HG03571 (cell line): Measurements from ENCODE around the gene TM7SF3.
A peak's percentile ranks its signal among the peaks of the same experiment; 100 is the strongest.

Experiments
- ATAC-seq: cut with Tn5 transposase; IDR thresholded peaks from one replicate; pipeline ENCODE4 v1.9.1; 2021; ENCODE audit not compliant: unreplicated experiment

The TM7SF3 gene

DNA sequence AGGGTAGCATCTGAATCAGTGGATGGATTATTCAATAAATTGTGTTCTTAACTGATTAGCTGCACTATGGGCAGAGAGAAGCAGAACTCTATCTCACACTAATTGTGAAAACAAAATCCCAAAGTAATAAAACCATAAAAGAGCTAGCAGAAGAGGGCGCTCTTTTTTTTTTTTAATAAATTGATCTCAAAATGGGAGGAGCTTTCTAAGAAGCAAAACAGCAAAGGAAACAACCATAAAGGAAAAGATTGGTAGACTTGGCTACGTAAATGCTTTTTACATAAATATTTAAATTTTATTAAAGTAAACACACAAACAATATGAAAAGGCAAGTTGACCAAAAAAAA is 1.5 kb upstream of the TM7SF3 start:
- ATAC-seq: no peak

GRCh38 chr12:27014859-27015729 is 910 bp upstream of the TM7SF3 start:
- ATAC-seq: no peak

- peak; percentile 15 for ATAC-seq
Observed at GRCh38 chr12:27013611-27014084, 536 bp downstream of the TM7SF3 start.

- ATAC-seq: no peak
Observed at GRCh38 chr12:27012982-27013255, 1.3 kb downstream of the TM7SF3 start.

DNA sequence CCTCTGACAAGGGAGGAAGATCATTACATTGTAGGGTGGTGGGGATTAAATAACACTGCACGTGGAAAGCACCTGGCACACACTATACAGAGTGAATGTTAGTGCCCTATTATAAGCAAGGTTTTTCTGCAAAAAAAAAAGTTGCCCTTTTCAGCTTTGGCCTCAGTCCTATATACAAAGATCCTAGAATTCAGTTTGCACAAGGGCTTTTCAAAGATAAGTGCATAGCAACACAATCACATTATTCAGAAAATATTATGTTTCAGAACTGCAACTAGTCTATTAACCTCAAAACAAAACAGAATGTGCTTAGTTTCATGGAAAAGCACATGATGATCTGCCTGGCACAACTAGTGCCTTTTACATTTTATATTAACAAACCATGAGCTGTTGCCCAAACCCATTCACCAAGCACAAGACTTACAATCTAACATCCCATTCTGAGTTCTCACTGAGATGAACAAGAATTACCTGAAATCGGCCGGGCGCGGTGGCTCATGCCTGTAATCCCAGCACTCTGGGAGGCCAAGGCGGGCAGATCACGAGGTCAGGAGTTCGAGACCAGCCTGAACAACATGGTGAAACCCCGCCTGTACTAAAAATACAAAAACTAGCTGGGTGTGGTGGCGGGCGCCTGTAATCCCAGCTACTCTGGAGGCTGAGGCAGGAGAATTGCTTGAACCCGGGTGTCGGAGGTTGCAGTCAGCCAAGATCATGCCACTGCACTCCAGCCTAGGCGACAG is 1.8 kb downstream of the TM7SF3 start:
- no peak for ATAC-seq

DNA sequence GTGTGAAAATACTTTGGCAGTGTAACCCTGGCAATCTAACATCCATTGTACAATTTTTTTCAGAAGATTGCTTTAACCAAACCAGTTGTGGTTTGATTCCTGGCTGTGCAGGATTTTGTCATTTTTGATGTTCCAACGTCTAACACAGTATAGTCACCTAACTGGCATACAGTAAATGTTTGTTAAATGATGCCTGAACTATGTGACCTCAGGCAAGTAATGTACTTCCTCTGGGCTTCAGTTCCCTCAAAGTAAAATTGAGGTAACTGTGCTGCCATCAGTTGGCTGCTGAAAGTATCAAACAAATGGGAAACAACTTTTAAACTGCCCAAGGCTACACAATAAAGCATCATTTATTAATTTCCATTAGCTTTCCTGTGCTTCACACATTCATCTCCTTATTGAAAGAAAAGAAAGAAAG is 4.3 kb downstream of the TM7SF3 start:
- ATAC-seq: no peak

GRCh38 chr12:27008081-27008480 is 6.1 kb downstream of the TM7SF3 start:
- no peak for ATAC-seq

- no peak for ATAC-seq
Observed at GRCh38 chr12:27006797-27007467, 7.3 kb downstream of the TM7SF3 start.

GRCh38 chr12:27005495-27005894 is 8.7 kb downstream of the TM7SF3 start:
- ATAC-seq: no peak

DNA sequence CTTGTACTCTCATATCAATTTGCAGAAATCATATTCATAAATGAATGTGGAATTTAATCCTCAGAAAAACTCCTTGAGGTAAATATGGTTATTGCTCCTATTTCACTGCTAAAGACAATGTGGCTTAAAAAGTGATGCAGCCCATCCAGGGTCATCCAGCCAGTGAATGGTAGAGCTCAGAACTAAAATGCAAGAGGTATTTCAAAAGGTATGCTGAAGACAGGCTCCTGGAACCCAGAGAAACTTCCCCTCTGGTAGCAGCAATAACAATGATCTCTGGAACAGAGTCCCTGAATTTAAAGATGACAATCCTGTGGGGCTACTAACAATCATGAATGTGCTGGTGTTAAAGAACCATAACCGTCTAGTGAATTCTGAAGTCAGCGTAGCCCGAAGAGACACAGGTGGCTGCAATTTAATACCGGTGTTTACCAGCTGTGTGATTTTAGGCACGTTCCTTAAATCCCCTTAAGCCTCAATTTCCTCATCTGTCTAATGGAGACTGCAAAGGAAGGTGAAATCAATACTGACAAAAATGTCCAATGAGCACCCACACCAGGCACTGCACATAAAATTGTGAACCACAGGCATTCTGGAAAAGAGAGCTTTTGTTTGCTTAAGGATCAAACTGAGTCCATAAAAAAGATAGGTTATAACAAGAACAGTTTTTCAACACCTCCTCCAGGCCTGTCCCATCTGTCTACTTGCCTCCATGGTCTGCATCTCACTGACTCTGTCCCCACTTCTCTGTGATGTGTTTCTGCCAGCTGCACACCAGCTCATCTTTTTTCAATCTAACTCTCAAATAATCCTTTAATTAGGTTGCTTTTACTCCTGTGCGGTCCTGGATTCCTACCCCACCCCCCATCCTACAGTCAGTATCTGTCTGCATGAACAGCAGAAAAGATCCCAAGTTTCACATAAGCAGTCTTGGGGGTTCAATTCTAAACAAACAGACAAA is 10.5 kb downstream of the TM7SF3 start:
- ATAC-seq: no peak

DNA sequence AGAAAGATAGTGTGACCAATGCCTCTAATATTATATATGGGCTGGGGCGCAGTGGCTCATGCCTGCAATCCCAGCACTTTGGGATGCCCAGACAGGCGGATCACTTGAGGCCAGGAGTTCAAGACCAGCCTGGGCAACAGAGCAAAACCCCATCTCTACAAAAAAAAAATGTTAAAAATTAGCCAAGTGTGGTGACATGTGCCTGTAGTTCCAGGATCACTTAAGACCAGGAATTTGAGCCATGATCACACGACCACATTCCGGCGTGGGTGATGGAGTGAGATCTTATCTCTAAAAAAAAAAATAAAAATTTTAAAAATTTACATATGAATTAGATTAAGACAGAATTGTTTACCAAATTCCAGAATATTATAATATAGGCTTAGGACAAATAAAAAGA is 12.0 kb downstream of the TM7SF3 start:
- no peak for ATAC-seq

DNA sequence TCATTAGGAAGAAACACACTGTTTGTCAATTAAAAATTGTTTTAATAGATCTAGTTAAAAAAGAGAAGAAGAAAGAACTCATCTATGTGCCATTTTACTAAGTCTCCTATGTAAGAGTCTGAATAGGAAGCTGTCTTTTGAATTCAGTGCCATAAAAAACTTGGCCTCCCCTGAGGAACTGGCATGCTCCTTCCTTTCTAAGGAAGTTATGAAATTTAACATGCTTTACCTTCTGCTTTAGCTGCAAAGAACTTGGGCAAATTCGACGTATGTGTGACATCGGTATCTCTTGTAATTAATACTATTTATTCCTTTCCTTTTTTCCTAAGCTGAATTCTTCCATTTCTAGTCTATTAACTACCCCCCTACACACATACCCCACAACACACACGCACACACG is 12.5 kb downstream of the TM7SF3 start:
- ATAC-seq: no peak

DNA sequence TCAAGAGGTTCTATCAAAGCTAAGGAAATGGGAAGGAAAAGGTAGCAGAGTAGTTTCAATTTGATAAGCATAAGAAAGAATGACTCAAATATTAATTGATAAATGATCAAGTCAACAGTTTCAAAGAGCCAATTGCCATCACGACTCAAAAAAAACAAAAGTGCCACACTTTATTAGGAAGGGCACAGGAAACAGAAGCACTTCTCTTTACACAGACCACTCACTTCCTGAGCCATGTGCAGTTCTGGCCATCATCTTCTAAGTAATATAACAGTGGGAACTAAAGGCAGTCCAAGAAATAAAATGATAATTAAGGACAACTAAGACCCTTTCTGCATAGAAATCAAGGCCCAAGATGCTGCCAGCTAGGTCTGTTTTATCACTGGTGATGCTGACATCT is 13.2 kb downstream of the TM7SF3 start:
- ATAC-seq: no peak

- ATAC-seq: no peak
Observed at GRCh38 chr12:26997003-26997402, 17.2 kb downstream of the TM7SF3 start.

DNA sequence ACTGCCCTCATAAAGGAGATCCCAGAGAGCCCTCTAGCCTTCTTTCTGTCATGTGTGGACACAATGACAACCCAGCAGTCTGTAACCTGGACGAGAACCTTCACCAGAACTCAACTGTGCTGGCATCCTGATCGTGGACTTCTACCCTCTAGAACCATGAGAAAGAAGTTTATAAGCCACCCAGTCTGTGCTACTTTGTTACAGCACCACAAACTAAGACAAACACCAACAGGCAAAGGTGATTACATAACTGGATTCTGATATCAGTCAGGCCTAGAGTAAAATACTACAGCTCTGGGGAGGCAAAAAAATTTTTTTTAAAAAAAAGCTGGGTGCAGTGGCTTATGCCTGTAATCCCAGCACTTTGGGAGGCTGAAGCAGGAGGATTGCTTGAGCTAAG is 18.5 kb downstream of the TM7SF3 start:
- no peak for ATAC-seq

GRCh38 chr12:26994109-26994508 is 20.1 kb downstream of the TM7SF3 start:
- ATAC-seq: no peak

- ATAC-seq: no peak
Observed at GRCh38 chr12:26991826-26992225, 22.4 kb downstream of the TM7SF3 start.

GRCh38 chr12:26989873-26990272 is 24.3 kb downstream of the TM7SF3 start:
- ATAC-seq: no peak

- no peak for ATAC-seq
Observed at GRCh38 chr12:26988703-26989102, 25.5 kb downstream of the TM7SF3 start.

- ATAC-seq: no peak
Observed at GRCh38 chr12:26987634-26988424, 26.4 kb downstream of the TM7SF3 start.
